ENCODE data around the gene AVPR2.

The AVPR2 gene

DNA sequence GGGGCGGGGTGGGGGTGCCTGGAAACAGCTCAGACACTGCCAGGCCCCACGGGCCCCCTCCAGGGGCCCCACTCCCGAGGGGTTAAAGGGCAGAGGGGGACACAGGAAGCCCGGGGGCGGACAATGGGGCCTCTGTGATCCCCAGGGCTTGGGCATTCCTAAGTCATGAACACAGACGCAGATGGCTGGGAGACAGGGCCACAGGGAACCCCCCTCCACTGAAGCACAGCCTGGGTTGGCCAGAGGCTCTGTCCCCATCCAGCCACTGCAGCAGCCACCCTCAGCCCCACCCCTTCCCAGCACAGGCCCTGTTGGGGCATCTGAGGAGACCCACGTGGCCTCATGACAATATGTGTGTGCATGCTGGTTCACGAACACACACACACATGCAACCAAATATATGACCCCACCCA lies 22.4 kb upstream of the AVPR2 start:
- DNase-seq: peak in 26 of 42 donors; percentile 30 to 77 (median 57)

GRCh38 chrX:153882557-153882956 lies 21.9 kb upstream of the AVPR2 start:
- intact Hi-C loops (cut with DNase I): no loop called here
- no peak for DNase-seq

More for the DNA sequence above, 22.4 kb upstream of the AVPR2 start:
- intact Hi-C loops (cut with DNase I): no loop called here

- intact Hi-C loops (cut with DNase I): no loop called here
- DNase-seq: peak in 23 of 42 donors; percentile 24 to 71 (median 48)
These were observed 21.2 kb upstream of the AVPR2 start for GRCh38 chrX:153883163-153883843.

- peak in 10 of 42 donors; percentile 11 to 59 (median 43) for DNase-seq
- intact Hi-C loops (cut with DNase I): no loop called here
These were observed 20.3 kb upstream of the AVPR2 start for GRCh38 chrX:153884136-153884535.

DNA sequence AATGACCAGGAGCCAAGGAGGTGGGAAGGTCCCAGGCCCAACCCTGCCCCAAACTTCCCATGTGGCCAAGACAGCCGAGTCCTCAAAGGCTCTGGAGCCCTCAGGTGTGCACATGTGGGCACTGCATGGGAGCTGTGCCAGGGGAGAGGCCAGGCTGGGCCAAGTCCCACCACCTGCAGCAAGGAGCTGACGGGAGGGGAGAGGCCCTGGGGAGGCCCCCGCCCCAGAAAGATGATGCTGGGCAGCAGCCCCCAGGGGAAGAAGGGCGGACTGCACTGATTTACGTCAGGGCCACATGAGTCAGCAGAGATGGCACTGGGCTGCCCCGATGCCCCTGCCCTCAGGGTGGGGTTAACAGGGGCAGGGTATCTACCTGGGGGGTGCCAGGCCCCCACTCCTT lies 19.9 kb upstream of the AVPR2 start:
- intact Hi-C loops (cut with DNase I): no loop called here
- DNase-seq: peak in 1 of 42 donors; percentile 37

GRCh38 chrX:153885208-153885787 lies 19.2 kb upstream of the AVPR2 start:
- intact Hi-C loops (cut with DNase I): no loop called here
- peak in 3 of 42 donors; percentile 30 to 51 (median 34) for DNase-seq

DNA sequence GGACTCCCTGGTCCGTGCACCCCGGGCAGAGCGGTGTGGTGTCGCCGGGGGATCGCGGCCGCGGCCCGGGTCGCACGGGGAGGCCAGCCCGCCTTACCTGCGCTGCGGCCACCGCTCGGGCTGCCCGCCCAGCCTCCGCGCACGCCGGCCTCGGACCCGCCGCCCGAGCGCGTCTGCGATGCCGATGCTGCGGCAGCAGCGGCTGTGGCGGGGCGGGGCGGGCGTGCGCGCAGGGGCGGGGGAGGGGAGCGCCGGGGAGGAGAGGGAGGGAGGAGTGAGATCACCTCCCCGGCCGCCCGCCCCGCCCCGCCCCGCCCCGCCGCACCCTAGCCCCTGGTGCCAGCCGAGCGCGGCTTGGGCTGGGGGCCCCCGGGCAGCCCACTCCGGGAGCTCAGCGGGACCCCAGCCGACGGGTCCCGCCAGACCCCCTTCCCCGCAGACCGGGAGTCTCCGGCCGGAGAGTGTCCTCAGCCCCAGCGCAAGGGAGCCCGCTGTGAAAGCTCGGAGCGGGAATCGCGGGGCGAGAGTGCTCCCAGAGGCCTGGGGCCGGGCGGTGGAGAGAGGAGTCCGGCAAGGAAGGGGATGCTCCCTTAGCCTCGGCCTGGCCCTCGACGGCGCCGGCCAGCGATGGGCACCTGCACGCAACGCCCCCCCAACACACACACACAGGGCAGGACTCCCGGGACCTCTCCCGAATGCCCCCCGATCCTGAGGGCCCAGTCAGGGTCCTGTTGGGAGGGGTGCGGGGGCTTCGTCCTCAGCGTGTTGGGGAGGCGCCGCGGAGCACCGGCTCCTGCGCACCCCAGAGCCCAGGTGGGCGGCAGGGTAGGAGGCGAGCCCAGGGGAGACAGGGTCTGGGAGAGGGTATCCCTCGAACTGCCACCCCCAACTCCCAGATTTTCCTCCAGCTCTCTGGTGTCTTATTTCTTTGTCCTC lies 18.2 kb upstream of the AVPR2 start, which contains the start of gene L1CAM:
L1CAM (minus strand) TSS at position 206 of the 936 bp plus-strand sequence. CDS start 10,337 bp downstream, outside the sequence.
- intact Hi-C loops (cut with DNase I): no loop called here
- DNase-seq: peak in 4 of 42 donors; percentile 8 to 45 (median 35)

DNA sequence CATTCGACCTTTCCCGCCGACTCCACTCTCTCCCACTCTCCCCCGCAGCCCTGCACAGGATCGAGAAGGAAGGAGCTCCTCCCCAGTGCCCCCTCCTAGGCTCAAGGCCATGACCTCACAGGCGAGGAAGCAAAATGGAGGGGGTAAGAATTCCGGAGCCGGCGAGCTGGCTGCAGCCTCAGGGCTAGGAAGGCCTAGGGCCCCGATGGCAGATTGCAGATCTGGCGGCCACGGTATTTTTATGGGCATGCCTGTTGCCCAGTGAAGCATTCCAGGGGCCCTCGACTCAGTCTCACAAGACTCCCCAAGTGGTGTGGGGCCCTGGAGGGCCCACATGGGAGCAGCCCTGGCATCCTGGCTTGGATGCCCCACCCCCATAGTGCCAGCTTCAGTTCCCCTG lies 17.6 kb upstream of the AVPR2 start:
- intact Hi-C loops (cut with DNase I): no loop called here
- no peak for DNase-seq

DNA sequence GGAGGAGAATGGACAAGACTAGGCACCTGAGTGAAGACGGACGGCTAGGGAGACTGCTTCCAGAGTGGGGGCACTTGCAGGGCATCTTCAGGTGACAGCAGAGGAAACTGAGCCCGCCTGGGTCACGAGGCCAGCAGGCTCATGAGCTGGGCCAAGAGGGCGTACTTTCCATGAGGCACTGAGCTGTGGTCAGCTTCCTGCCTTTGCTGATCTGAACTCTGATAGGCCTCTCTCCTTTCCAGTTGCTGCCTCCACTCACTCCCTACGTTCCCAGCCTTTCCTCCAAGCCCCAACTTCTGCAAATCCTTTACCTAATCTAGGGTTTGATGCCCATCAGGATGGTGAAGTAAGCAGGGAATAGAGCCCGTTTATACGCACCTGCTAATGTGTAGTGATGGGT lies 17.1 kb upstream of the AVPR2 start:
- no peak for DNase-seq
- intact Hi-C loops (cut with DNase I): no loop called here

- intact Hi-C loops (cut with DNase I): no loop called here
- no peak for DNase-seq
These were observed 16.1 kb upstream of the AVPR2 start for GRCh38 chrX:153888344-153888743.

- DNase-seq: no peak
- intact Hi-C loops (cut with DNase I): no loop called here
These were observed 15.3 kb upstream of the AVPR2 start for GRCh38 chrX:153889123-153889522.

- intact Hi-C loops (cut with DNase I): no loop called here
- DNase-seq: no peak
These were observed 6.6 kb upstream of the AVPR2 start for GRCh38 chrX:153897899-153898298.

DNA sequence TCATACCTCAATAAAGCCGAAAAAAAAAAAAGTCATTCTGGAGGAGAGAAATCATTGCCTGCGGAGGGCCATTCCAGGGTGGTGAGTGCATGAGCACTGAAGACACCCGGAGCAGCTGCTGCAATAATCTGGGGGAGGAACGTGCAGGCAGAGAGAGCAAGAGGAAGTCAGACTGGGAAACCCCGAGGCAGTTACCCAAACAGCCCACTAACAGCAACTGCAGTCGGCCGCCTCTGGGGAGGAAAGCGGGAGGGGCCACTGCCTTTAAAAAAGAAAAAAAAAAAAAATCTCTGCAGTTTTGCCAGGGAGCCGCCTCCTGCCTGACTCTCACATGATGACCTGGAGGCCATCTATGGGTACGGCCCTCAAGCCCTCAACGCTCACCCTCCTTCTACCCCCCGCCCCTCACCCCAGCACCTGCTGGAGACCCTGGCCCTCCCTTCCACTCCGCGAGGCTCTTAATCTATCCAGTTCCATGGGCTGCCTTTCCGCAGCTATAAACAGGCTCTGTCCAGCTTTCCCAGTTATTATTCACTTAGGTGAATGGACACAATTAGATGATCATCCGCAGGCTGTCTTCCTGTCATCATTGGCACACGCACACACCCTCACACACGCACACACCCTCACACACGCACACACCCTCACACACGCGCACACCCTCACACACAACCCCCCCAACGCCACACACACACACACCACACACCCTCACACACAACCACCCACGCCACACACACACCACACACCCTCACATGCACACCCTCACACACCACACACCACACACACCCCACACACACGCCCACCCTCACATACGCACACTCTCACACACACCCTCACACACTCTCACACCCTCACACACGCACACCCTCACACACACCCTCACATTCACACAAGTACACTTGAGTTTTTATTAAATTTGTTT lies 3.4 kb upstream of the AVPR2 start:
- intact Hi-C loops (cut with DNase I): no loop called here

GRCh38 chrX:153901753-153902140 lies 2.7 kb upstream of the AVPR2 start:
- intact Hi-C loops (cut with DNase I): no loop called here
- no peak for DNase-seq

More for the DNA sequence above, 3.4 kb upstream of the AVPR2 start:
- DNase-seq: peak in 9 of 42 donors; percentile 23 to 57 (median 32)

GRCh38 chrX:153902385-153902784 lies 2.1 kb upstream of the AVPR2 start:
- DNase-seq: no peak
- intact Hi-C loops (cut with DNase I): no loop called here

GRCh38 chrX:153903238-153903980 lies 1.1 kb upstream of the AVPR2 start:
- DNase-seq: no peak
- intact Hi-C loops (cut with DNase I): no loop called here

- no peak for DNase-seq
- intact Hi-C loops (cut with DNase I): no loop called here
These were observed 1.1 kb downstream of the AVPR2 start for GRCh38 chrX:153905481-153906095.
